Mesothelial cell of epicardium (in vitro differentiated cells): Measurements from ENCODE around the gene EVC. TPM values are rescaled to one million over a fixed set of nuclear protein-coding genes. Genes with fewer than 3 reads are reported as not detected.

Source experiments
- DNase-seq, 2 experiments: peaks; one replicate each; pipeline ENCODE4 v3.0.0; 2021; ENCODE audit warnings: low spot score in 2 of 2; ENCODE audit not compliant: unreplicated experiment in 2 of 2
- H3K27ac Mint-ChIP-seq: 2 replicates; pipeline ENCODE4 v1.8.0; 2021; ENCODE audit warnings: mixed read lengths
- H3K27me3 Mint-ChIP-seq: 2 replicates; pipeline ENCODE4 v1.8.0; 2021; ENCODE audit warnings: low read depth, mixed read lengths
- H3K36me3 Mint-ChIP-seq: 2 replicates; pipeline ENCODE4 v1.8.0; 2021; ENCODE audit warnings: mixed read lengths
- H3K4me1 Mint-ChIP-seq: 2 replicates; pipeline ENCODE4 v1.8.0; 2021; ENCODE audit warnings: mixed read lengths
- H3K4me3 Mint-ChIP-seq: 2 replicates; pipeline ENCODE4 v1.8.0; 2021; ENCODE audit warnings: mild to moderate bottlenecking, moderate library complexity, mixed read lengths
- H3K9me3 Mint-ChIP-seq: 2 replicates; pipeline ENCODE4 v1.8.0; 2021; ENCODE audit warnings: mixed read lengths
- total RNA-seq: library from RNA; stranded (reverse); gene quantifications from 3 replicates; pipeline ENCODE4 v1.2.1, GENCODE V29; 2021
- TF ChIP-seq, protein P1 (sequence below): fragments of 200-600 bp; sonication (generic); IDR thresholded peaks from one replicate; pipeline ENCODE4 v1.5.0; 2021; ENCODE audit warnings: antibody characterized with exemption; ENCODE audit not compliant: unreplicated experiment

The EVC gene
- total RNA-seq, 1 donor from 2014 or later: 51.4 TPM

DNA sequence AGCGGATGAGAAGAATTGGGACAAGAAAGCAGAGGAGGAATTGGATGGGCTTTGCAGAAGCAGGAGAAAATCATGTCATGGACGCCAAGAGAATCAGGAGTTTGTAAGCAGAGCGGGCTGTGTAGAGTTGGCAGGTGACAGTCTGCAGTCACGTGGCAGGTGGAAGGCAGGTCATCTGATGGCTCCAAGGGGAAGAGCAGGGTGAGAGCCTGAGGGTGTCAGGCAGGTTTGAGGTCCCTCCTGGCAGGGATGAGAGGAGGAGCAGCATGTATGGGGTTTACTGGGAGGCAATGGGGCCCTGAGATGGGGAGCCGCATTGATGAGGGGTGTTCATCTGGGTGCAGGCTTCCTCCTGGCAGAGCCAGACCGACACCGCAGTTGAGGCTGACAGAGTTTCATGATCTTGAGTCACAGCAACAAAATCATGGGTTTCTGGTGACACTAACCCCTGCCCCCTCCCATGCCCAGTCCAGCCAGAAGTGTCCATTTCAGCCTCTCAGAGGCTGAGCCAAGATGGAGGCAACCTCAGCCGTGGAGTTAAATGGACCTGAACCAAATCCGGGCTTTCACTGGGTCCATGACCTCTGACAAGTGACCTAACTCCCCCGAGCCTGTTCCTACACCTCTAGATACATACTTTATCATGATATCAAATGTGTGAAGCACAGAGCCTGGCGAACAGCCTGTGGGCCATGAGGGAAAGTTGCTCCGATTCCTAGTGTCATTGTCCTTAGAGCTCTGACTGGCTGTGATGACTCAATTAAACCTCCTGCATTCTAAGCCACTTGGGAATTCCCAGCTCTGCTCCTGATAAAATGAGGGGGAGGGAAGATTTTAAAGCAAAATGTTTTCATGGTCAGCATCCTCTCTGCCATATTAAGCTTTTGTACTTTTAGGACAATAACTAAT lies 36.1 kb downstream of the EVC start:
- peak in 1 of 2 experiments; percentile 20 for DNase-seq
- H3K4me1 Mint-ChIP-seq: no peaks in the 10 kb centered on the region
- H3K27me3 Mint-ChIP-seq: no peaks in the 10 kb centered on the region
- H3K4me3 Mint-ChIP-seq: no peak overlapping the region
- TF ChIP-seq, protein P1, sequence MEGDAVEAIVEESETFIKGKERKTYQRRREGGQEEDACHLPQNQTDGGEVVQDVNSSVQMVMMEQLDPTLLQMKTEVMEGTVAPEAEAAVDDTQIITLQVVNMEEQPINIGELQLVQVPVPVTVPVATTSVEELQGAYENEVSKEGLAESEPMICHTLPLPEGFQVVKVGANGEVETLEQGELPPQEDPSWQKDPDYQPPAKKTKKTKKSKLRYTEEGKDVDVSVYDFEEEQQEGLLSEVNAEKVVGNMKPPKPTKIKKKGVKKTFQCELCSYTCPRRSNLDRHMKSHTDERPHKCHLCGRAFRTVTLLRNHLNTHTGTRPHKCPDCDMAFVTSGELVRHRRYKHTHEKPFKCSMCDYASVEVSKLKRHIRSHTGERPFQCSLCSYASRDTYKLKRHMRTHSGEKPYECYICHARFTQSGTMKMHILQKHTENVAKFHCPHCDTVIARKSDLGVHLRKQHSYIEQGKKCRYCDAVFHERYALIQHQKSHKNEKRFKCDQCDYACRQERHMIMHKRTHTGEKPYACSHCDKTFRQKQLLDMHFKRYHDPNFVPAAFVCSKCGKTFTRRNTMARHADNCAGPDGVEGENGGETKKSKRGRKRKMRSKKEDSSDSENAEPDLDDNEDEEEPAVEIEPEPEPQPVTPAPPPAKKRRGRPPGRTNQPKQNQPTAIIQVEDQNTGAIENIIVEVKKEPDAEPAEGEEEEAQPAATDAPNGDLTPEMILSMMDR: no peak
- no peaks in the 10 kb centered on the region for H3K9me3 Mint-ChIP-seq
- no peak overlapping the region for H3K27ac Mint-ChIP-seq
- peaks cover 34% of the 10 kb centered on the region for H3K36me3 Mint-ChIP-seq

DNA sequence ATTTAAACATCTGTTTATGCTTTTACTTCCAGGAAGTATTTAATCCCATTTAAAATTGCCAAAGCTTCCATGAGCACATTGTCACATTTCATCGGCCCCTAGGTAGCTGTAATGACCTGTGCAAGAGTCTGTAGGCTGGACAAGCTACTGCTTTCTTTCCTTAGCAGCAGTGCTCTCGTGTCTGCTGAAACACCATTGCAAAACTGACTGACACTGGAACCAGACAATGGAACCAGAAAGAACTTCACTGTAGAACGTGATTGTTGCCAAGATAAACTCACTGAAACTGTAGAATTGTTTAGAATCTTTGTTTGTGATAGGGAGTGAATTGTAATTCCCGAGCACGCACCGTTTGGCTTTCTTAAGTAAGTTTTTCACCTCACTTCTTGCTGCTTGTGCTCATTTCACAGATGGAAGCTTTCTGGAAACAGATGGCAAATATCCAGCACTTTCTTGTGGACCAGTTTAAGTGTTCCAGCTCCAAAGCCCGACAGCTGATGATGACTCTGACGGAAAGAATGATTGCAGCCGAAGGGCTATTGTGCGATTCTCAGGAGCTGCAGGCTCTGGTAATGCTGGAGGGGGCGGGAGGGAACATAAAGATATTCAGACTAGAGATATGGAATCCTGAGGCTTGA lies 36.9 kb downstream of the EVC start:
- DNase-seq: peak in 1 of 2 experiments; percentile 7
- Mint-ChIP-seq H3K27ac (no peak overlapping the region), H3K36me3 (peaks cover 34% of the 10 kb centered on the region), H3K4me1 (no peaks in the 10 kb centered on the region), H3K4me3 (no peak overlapping the region), H3K9me3 (no peaks in the 10 kb centered on the region), H3K27me3 (no peaks in the 10 kb centered on the region)
- TF ChIP-seq, protein P1: no peak

DNA sequence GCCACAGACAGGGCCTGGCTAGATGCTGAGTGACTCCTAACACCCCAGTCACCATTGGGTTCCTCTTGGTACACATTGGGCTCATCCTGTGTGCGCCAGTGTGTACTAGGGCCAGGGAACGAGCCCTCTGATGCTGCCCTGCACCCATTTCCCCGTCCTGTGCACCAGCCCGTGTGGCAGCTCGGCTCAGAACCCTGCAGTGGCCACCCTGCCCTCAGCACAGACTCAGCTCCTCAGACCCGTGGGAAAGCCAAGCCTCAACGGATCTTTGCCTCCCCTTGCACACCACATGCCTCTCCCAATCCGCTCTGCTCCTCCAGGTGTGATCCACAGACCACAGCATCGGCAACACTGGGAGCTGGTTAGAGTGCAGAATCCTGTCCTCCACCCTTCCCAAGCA lies 38.6 kb downstream of the EVC start:
- Mint-ChIP-seq H3K36me3 (peaks cover 35% of the 10 kb centered on the region), H3K9me3 (no peaks in the 10 kb centered on the region), H3K4me1 (no peaks in the 10 kb centered on the region), H3K27me3 (no peaks in the 10 kb centered on the region), H3K4me3 (no peak overlapping the region), H3K27ac (no peak overlapping the region)
- TF ChIP-seq, protein P1: no peak
- DNase-seq: no peak

DNA sequence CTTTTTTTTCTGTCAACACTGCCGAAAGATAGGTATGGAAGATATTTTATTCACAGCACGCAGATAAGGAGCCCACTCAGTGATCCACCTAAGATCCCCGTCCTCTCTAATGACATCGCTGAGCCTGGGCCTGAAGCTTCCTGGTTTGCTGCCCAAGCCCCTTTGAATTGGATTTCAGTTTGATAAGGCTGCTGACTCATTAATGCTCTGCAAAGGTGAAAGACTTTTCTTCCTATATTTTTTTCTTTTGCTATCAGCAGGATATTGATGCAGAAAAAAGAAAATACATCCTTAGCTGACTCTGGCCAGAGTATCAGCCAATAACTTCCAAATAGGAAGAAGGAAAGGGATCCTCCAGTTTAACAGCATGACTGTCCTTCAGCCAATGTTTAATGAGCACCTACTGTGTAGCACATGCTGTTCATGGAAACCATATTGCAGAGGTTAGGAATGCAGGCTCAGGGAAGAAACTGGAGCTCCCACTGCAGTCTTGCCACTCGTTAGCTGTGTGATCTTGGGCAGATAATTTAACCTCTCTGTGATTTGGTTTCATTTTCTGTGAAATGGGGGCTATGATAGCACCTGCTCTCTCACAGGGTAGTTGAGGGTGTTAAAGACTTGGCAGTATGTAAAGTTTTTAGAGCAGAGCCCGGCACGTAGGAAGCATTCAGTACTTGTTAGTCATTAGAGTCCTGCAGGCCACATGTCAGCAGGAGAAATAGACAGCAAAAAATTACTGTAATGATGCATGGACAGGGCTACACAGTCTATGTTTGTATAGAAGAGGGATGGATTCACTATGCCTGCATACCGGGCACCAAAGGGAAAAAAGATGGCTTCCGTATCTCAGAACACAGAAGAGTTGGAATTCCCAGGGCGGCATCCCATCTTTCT lies 39.3 kb downstream of the EVC start:
- Mint-ChIP-seq H3K4me3 (no peak overlapping the region), H3K9me3 (no peaks in the 10 kb centered on the region), H3K4me1 (no peaks in the 10 kb centered on the region), H3K36me3 (peaks cover 34% of the 10 kb centered on the region), H3K27me3 (no peaks in the 10 kb centered on the region), H3K27ac (no peak overlapping the region)
- TF ChIP-seq, protein P1: no peak
- no peak for DNase-seq

DNA sequence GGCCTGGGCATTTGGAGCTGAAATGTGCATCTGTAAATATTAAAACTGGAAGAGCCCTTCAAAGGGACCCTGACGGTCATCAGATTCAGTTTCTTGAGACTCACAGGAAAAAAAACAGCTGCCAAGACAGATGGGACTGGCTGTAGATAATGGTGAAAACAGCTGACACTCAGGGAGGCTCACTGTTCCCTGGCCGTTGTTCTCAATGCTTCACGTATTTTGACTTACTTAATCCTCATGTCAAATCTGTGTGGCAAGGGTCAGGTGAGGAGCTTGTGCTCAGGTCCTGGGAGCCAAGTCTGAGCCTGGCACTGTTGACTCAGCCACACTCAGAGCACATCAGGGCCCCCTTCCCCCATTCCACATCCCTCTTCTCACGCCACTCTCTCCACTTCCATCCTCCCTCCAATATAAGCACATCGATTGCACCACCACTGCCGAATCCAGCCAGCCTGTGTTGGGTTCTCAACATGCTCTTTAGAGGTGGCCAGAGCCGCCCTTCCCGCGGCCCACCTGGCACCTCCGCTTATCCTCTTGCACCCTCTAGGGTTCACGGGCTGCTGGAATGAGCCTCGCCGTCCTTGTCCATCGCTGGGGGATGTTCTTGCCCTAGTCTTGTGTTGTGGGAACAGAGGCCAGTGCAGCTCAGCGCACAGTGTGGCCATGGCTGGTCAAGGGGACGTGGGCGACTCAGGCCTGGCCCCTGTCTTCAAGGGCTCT lies 40.1 kb downstream of the EVC start:
- H3K9me3 Mint-ChIP-seq: no peaks in the 10 kb centered on the region
- TF ChIP-seq, protein P1: no peak

More for the DNA sequence above, 40.1 kb downstream of the EVC start:
- no peaks in the 10 kb centered on the region for H3K27me3 Mint-ChIP-seq
- no peaks in the 10 kb centered on the region for H3K4me1 Mint-ChIP-seq
- H3K27ac Mint-ChIP-seq: no peak overlapping the region
- no peak overlapping the region for H3K4me3 Mint-ChIP-seq
- peaks cover 33% of the 10 kb centered on the region for H3K36me3 Mint-ChIP-seq
- DNase-seq: peak in 1 of 2 experiments; percentile 36
